Activated CD8-positive, alpha-beta T cell treated with anti-CD3 and anti-CD28 coated beads for 36 hours (primary cell): ENCODE results near the gene ADD2. TPM values are rescaled to one million over a fixed set of nuclear protein-coding genes. Genes with fewer than 3 reads are reported as not detected.

ENCODE experiments used
- ATAC-seq: fragments of 200-7000 bp; cut with Tn5 transposase; one replicate; pipeline ENCODE4 v1.10.0; 2021; ENCODE audit warnings: mild to moderate bottlenecking, moderate library complexity
- CTCF ChIA-PET: fragments of 350-600 bp; sonication (Branson Sonifier 250); formaldehyde crosslinking; loops from one replicate; lab custom pipeline; 2021; ENCODE audit warnings: antibody characterized with exemption; lab: Charles Lee
- POLR2A ChIA-PET: fragments of 350-600 bp; sonication (Branson Sonifier 250); formaldehyde crosslinking; loops from one replicate; lab custom pipeline; 2021; ENCODE audit warnings: antibody characterized with exemption; lab: Charles Lee
- DNase-seq: peaks from one replicate; pipeline ENCODE4 v3.0.0-alpha.2; 2020
- H3K27ac Mint-ChIP-seq: one replicate; pipeline ENCODE4 v1.8.0; 2021; ENCODE audit warnings: mild to moderate bottlenecking, mixed read lengths
- H3K27me3 Mint-ChIP-seq: one replicate; pipeline ENCODE4 v1.8.0; 2021; ENCODE audit warnings: mixed read lengths
- H3K36me3 Mint-ChIP-seq: one replicate; pipeline ENCODE4 v1.8.0; 2021; ENCODE audit warnings: low read depth, mixed read lengths
- H3K4me1 Mint-ChIP-seq: one replicate; pipeline ENCODE4 v1.8.0; 2021; ENCODE audit warnings: low read depth, mixed read lengths
- H3K4me3 Mint-ChIP-seq: one replicate; pipeline ENCODE4 v1.8.0; 2021; ENCODE audit warnings: mild to moderate bottlenecking, moderate library complexity, mixed read lengths
- H3K9me3 Mint-ChIP-seq: one replicate; pipeline ENCODE4 v1.8.0; 2021; ENCODE audit warnings: mixed read lengths
- intact Hi-C: fragments of 100-400 bp; cut with micrococcal nuclease; formaldehyde crosslinking; loops from one replicate; pipeline ENCODE4 v1.10.0; 2022
- total RNA-seq, 2 experiments: library from RNA; stranded (reverse); gene quantifications; one replicate each; pipeline ENCODE4 v1.2.3, GENCODE V29; 2021
- TF ChIP-seq, protein P1 (sequence below): fragments of 200-600 bp; IDR thresholded peaks from one replicate; pipeline ENCODE4 v1.8.0; 2022; ENCODE audit warnings: antibody characterized with exemption, mild to moderate bottlenecking

ADD2 gene
- total RNA-seq, 2 experiments from 2014 or later = 24.5 to 26.3 TPM

DNA sequence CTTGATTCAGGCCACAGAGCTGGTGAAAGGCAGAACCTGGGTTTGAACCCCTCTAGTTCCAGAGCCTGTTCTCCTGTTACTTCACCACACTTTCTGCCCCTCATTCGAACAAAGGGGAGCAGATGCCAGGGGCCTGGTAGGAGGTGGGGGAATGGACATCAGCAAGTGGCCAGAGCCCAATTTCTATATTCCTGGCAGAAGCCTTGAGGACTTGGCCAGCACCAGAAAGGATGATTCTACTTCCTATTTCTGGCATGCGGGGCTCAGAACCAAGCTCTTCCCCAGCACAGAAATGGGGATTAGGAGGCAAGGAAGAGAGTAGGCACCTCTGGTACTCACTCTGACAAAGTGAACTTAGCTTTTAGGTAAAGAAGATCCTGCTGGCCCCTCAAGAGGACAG lies 49.3 kb downstream of the ADD2 start:
- H3K4me1 Mint-ChIP-seq = no peaks in the 10 kb centered on the region
- no peak for ATAC-seq
- TF ChIP-seq, protein P1, sequence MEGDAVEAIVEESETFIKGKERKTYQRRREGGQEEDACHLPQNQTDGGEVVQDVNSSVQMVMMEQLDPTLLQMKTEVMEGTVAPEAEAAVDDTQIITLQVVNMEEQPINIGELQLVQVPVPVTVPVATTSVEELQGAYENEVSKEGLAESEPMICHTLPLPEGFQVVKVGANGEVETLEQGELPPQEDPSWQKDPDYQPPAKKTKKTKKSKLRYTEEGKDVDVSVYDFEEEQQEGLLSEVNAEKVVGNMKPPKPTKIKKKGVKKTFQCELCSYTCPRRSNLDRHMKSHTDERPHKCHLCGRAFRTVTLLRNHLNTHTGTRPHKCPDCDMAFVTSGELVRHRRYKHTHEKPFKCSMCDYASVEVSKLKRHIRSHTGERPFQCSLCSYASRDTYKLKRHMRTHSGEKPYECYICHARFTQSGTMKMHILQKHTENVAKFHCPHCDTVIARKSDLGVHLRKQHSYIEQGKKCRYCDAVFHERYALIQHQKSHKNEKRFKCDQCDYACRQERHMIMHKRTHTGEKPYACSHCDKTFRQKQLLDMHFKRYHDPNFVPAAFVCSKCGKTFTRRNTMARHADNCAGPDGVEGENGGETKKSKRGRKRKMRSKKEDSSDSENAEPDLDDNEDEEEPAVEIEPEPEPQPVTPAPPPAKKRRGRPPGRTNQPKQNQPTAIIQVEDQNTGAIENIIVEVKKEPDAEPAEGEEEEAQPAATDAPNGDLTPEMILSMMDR = no peak
- no peaks in the 10 kb centered on the region for H3K36me3 Mint-ChIP-seq
- ChIA-PET CTCF (no interaction called here), POLR2A (interaction anchor here (1.0 kb wide), 1 partner anchor 30 kb away, joined by 3 read pairs; no protein-coding TSS in a partner anchor)
- intact Hi-C loops = no loop called here
- no peaks in the 10 kb centered on the region for H3K27me3 Mint-ChIP-seq
- H3K9me3 Mint-ChIP-seq = no peaks in the 10 kb centered on the region
- DNase-seq = no peak
- H3K27ac Mint-ChIP-seq = no peak overlapping the region
- H3K4me3 Mint-ChIP-seq = no peak overlapping the region

DNA sequence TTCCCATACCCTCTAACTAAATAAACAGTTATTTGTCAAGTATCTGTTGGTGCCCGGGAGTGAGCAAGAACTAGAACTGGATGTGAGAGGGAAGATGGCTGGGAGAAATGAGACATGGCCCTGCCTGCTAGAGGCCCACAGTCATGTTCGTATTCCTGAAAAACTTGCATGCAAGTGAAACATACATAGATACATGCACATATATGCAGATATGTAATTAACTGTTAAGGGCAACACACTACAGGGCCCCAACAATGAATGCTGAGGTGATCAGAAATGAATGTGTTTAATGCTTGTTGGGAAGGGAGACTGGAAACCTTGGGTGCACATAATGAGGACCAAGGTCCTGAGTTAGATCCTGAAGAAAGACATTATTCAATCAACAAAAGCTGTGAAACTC lies 49.8 kb downstream of the ADD2 start:
- H3K27ac Mint-ChIP-seq = no peak overlapping the region
- DNase-seq (no peak), ATAC-seq (no peak)
- no peak overlapping the region for H3K4me3 Mint-ChIP-seq
- H3K4me1 Mint-ChIP-seq = no peaks in the 10 kb centered on the region
- intact Hi-C loops = no loop called here
- ChIA-PET CTCF (no interaction called here), POLR2A (interaction anchor here (1.0 kb wide), 1 partner anchor 30 kb away, joined by 3 read pairs; no protein-coding TSS in a partner anchor)
- no peaks in the 10 kb centered on the region for H3K9me3 Mint-ChIP-seq
- TF ChIP-seq, protein P1 = no peak
- H3K36me3 Mint-ChIP-seq = no peaks in the 10 kb centered on the region
- H3K27me3 Mint-ChIP-seq = no peaks in the 10 kb centered on the region

DNA sequence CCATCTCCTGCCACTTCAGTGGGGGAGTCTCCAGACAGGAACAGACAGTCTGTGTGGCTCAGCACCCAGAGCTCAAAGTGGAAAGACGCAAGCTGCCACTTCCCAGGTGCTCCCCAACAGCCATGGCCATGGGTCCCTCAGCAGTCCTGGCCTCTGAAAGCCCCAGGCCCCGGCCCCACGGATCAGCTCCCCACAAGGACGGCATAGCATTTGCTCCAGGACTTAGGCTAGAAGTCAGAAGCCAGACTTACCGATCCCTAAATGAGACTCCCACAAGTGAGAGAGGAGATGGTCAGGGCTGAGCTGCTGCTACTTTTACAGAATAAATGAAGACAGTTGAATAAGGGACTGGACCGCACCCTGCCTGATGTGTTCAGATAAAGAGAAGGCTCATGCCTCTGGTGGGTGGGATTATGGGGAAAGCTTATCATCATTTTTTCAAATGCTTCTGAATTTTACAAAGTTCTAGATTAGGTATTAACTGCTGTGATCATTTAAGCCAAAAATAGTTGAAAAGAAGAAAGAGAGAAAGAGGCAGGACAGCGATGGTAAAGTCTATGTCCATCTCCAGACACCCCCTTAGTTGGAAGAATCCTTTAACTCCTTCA lies 50.5 kb downstream of the ADD2 start:
- Mint-ChIP-seq H3K4me3 (no peak overlapping the region), H3K27me3 (no peaks in the 10 kb centered on the region), H3K36me3 (no peaks in the 10 kb centered on the region), H3K4me1 (no peaks in the 10 kb centered on the region), H3K27ac (no peak overlapping the region), H3K9me3 (no peaks in the 10 kb centered on the region)
- DNase-seq (no peak), ATAC-seq (no peak)
- TF ChIP-seq, protein P1 = no peak
- ChIA-PET POLR2A (no interaction called here), CTCF (interaction anchor here (1.0 kb wide), 1 partner anchor 62 kb away, joined by 3 read pairs; no protein-coding TSS in a partner anchor)
- intact Hi-C loops = no loop called here

DNA sequence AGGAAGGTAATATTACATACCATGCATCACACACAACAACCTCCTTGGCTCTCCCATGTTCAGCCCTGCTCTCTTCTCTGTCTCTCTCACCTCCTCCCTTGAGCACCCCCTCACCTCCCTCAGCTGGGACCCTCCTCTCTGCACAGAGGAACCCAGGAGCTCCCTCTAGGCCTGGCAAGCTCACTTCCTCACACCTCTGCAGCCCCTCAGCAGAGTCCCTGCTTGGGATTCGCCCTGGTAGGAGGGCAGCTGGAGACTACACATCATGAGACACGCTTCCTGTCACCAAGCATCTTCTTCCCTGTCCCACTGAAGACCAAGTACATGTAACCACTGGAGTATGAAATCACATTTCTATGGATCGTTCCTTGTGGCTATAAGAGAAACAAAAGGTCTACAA lies 51.0 kb downstream of the ADD2 start:
- POLR2A ChIA-PET = no interaction called here
- Mint-ChIP-seq H3K9me3 (no peaks in the 10 kb centered on the region), H3K36me3 (no peaks in the 10 kb centered on the region), H3K4me3 (no peak overlapping the region), H3K27me3 (no peaks in the 10 kb centered on the region), H3K4me1 (no peaks in the 10 kb centered on the region), H3K27ac (no peak overlapping the region)
- ATAC-seq (no peak), DNase-seq (no peak)
- TF ChIP-seq, protein P1 = no peak
- CTCF ChIA-PET = interaction anchor here (1.0 kb wide), 1 partner anchor 63 kb away, joined by 3 read pairs; no protein-coding TSS in a partner anchor
- intact Hi-C loops = no loop called here

DNA sequence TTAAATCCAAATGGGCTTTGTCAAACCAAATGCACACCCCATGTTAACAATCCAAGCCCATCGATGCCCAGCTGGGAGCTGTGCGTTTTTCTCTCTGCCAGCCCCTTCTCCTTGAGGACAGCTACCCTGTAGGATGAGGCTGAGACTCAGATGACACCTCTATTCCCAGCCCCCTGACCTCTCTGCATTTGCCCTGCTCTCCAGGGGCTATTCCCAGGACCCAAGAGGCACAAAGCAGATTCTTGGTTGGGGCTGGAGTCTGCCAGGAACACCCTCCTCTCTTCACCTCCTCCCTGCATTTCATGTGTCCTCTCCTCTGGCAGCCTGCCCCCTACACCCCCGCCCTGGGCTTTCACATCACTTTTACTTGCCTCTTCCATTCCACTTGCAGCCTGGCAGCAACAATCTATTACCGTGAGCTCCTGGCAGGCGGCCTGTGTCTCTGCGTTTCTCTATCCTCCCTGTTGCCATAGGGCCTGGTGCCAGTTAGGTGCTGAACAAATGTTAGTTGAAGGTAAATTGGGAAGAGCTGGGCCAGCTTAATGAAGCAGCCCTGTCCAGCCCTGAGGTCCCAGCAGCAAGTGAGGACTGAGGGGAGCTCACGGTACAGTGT lies 51.8 kb downstream of the ADD2 start:
- Mint-ChIP-seq H3K9me3 (no peaks in the 10 kb centered on the region), H3K27ac (no peak overlapping the region), H3K4me1 (no peaks in the 10 kb centered on the region), H3K27me3 (no peaks in the 10 kb centered on the region), H3K36me3 (no peaks in the 10 kb centered on the region), H3K4me3 (no peak overlapping the region)
- DNase-seq = no peak
- TF ChIP-seq, protein P1 = no peak
- CTCF ChIA-PET = interaction anchor here (1.0 kb wide), 1 partner anchor 64 kb away, joined by 3 read pairs; no protein-coding TSS in a partner anchor
- POLR2A ChIA-PET = no interaction called here
- ATAC-seq = no peak
- intact Hi-C loops = no loop called here
